ENCODE data around the gene UBE2M. TPM values are rescaled to one million over a fixed set of nuclear protein-coding genes. Genes with fewer than 3 reads are reported as not detected.

Gene UBE2M
- polyA plus RNA-seq, 1 donor from 2014 or later, result 138 TPM

DNA sequence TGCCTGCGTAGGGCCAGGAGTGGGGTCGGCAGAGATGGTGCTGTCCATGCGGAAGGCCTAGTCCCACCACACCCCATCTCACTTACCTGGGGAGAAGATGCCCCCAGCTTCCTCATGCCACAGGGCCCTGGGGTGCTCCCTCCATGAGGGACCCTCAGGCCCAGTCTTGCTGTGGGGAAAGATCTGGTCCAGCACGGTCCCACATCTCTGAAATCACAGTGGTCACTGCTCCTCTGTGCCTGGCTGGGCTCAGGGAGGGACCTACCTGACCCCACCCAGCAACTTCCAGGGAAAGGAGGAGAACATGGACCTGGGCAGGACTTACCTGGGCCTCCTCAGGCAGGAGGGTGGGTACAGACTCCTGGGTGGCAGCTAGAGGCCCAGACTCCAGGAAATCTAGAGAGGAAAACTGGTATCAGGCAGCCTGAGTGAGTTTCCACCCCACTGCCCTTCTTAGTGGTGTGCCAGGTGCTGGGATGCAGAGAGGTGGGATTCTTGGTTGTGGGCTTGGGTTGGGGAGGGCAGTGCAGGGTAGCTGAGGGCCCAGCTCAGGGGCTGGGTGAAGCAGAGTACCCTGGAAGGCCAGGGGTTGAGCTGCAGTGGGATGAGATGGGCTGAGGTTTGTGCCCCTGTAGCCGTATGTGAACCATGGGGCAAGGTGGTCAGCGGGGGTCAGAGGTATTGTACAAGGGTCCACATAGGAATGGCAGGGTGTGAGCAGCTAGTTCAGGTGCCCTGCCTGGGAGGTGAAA lies 11.0 kb upstream of the UBE2M start:
- Histone ChIP-seq H3K9me3 (ENCODE audit: low read length) (no peaks in the 10 kb centered on the region), H3K36me3 (ENCODE audit: insufficient read depth, low read length) (no peaks in the 10 kb centered on the region), H2AFZ (ENCODE audit: low read depth, low read length) (no peak overlapping the region), H3K27me3 (ENCODE audit: insufficient read depth, low read depth, low read length) (no peaks in the 10 kb centered on the region), H3K4me2 (ENCODE audit: low read length) (no peak overlapping the region), H3K27ac (ENCODE audit: low read length) (no peak overlapping the region), H3K79me2 (replicated peaks; ENCODE audit: insufficient read depth, low read length) (no peaks in the 10 kb centered on the region), H4K20me1 (ENCODE audit: insufficient read depth) (no peaks in the 10 kb centered on the region), H3F3A (ENCODE audit: insufficient read depth, low read length, poor library complexity, severe bottlenecking) (no peaks in the 10 kb centered on the region), H3K9me2 (ENCODE audit: insufficient read depth, low read length) (no peaks in the 10 kb centered on the region), H3K4me3 (ENCODE audit: low read length) (no peak overlapping the region), H3K9ac (ENCODE audit: low read length) (no peak overlapping the region)
- no peak for TF ChIP-seq TAF1 (IDR thresholded peaks at IDR 0.05; ENCODE audit: low read depth)

DNA sequence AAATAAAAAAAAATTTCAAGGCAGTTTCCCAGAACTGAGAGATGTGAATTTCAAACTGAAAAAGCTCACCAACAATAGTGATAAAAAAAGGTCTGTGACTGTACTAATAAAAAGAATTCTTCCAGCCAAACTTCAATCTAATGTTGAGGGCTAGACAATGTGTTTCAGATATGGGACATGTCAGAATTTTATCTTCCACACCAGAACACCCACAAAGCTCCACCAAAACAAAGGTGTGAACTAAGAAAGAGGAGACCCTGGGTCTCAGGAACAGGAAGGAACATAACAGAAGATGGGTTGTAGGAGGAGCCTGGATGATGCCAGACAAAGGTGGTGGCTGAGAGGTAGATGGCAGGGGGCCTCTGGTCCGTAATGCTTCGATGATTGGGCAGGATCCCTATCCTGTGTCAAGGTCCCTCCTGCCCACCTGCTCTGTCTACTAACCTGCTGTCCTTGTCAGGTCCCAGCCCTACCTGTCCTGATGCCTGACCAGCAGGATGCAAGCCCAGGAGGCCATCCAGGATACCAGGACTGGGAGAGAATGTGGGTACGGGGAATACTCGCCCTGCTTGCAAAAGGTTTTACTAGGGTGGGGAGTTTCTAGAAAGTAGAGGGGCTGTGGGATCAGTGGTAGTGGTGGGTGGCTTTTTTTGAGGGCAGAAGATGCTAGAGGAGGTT lies 10.2 kb upstream of the UBE2M start:
- no peak overlapping the region for H3K27ac ChIP-seq (ENCODE audit: low read length)
- TF ChIP-seq TAF1 (IDR thresholded peaks at IDR 0.05; ENCODE audit: low read depth) (no peak), SMC3 (conservative IDR thresholded peaks at IDR 0.05; ENCODE audit: poor library complexity) (no peak), MXI1 (conservative IDR thresholded peaks at IDR 0.05; ENCODE audit: poor library complexity, severe bottlenecking) (no peak), EP300 (conservative IDR thresholded peaks at IDR 0.05; ENCODE audit: poor library complexity, severe bottlenecking) (no peak), POLR2AphosphoS5 (IDR thresholded peaks at IDR 0.05) (no peak), EZH2 (IDR thresholded peaks at IDR 0.05; ENCODE audit: borderline replicate concordance, insufficient read depth, low read length, poor library complexity, severe bottlenecking) (no peak), RAD21 (conservative IDR thresholded peaks at IDR 0.05) (no peak)
- TF ChIP-seq, protein P1, sequence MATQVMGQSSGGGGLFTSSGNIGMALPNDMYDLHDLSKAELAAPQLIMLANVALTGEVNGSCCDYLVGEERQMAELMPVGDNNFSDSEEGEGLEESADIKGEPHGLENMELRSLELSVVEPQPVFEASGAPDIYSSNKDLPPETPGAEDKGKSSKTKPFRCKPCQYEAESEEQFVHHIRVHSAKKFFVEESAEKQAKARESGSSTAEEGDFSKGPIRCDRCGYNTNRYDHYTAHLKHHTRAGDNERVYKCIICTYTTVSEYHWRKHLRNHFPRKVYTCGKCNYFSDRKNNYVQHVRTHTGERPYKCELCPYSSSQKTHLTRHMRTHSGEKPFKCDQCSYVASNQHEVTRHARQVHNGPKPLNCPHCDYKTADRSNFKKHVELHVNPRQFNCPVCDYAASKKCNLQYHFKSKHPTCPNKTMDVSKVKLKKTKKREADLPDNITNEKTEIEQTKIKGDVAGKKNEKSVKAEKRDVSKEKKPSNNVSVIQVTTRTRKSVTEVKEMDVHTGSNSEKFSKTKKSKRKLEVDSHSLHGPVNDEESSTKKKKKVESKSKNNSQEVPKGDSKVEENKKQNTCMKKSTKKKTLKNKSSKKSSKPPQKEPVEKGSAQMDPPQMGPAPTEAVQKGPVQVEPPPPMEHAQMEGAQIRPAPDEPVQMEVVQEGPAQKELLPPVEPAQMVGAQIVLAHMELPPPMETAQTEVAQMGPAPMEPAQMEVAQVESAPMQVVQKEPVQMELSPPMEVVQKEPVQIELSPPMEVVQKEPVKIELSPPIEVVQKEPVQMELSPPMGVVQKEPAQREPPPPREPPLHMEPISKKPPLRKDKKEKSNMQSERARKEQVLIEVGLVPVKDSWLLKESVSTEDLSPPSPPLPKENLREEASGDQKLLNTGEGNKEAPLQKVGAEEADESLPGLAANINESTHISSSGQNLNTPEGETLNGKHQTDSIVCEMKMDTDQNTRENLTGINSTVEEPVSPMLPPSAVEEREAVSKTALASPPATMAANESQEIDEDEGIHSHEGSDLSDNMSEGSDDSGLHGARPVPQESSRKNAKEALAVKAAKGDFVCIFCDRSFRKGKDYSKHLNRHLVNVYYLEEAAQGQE (IDR thresholded peaks at IDR 0.05; ENCODE audit: borderline replicate concordance), result no peak
- TF ChIP-seq, protein P2, sequence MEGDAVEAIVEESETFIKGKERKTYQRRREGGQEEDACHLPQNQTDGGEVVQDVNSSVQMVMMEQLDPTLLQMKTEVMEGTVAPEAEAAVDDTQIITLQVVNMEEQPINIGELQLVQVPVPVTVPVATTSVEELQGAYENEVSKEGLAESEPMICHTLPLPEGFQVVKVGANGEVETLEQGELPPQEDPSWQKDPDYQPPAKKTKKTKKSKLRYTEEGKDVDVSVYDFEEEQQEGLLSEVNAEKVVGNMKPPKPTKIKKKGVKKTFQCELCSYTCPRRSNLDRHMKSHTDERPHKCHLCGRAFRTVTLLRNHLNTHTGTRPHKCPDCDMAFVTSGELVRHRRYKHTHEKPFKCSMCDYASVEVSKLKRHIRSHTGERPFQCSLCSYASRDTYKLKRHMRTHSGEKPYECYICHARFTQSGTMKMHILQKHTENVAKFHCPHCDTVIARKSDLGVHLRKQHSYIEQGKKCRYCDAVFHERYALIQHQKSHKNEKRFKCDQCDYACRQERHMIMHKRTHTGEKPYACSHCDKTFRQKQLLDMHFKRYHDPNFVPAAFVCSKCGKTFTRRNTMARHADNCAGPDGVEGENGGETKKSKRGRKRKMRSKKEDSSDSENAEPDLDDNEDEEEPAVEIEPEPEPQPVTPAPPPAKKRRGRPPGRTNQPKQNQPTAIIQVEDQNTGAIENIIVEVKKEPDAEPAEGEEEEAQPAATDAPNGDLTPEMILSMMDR (IDR thresholded peaks at IDR 0.05; ENCODE audit: poor library complexity, severe bottlenecking), result no peak
- no peaks in the 10 kb centered on the region for H4K20me1 ChIP-seq (ENCODE audit: insufficient read depth)
- H3F3A ChIP-seq (ENCODE audit: insufficient read depth, low read length, poor library complexity, severe bottlenecking), result no peaks in the 10 kb centered on the region
- no peak overlapping the region for H3K4me2 ChIP-seq (ENCODE audit: low read length)
- H2AFZ ChIP-seq (ENCODE audit: low read depth, low read length), result no peak overlapping the region
- H3K9me2 ChIP-seq (ENCODE audit: insufficient read depth, low read length), result no peaks in the 10 kb centered on the region
- no peaks in the 10 kb centered on the region for H3K79me2 ChIP-seq (replicated peaks; ENCODE audit: insufficient read depth, low read length)
- H3K27me3 ChIP-seq (ENCODE audit: insufficient read depth, low read depth, low read length), result no peaks in the 10 kb centered on the region
- no peaks in the 10 kb centered on the region for H3K36me3 ChIP-seq (ENCODE audit: insufficient read depth, low read length)
- no peak overlapping the region for H3K4me3 ChIP-seq (ENCODE audit: low read length)
- H3K9ac ChIP-seq (ENCODE audit: low read length), result no peak overlapping the region
- no peaks in the 10 kb centered on the region for H3K9me3 ChIP-seq (ENCODE audit: low read length)

Data from neural cell (in vitro differentiated cells).